ENCODE measurements around the gene DCDC1. TPM values are rescaled to one million over a fixed set of nuclear protein-coding genes. Genes with fewer than 3 reads are reported as not detected.

The DCDC1 gene
- total RNA-seq, result 0.07 and 0.26 TPM in 2 replicates

GRCh38 chr11:31369348-31370329 is at the start of gene DCDC1, which contains the start of gene DNAJC24:
DCDC1 (minus strand) TSS chr11:31369739; CDS start chr11:31328280, 41,459 bp downstream.
DNAJC24 (plus strand) TSS chr11:31369860; CDS start chr11:31370749, 889 bp downstream.

Other genes with a start within 250 kb of the DCDC1 start
- 21.3 and 23.0 TPM in 2 replicates for gene DNAJC24, start 121 bp upstream of the DCDC1 start, total RNA-seq
- 5.0 and 5.7 TPM in 2 replicates for gene IMMP1L, start 139.9 kb upstream of the DCDC1 start, total RNA-seq
- gene ELP4, start 140.0 kb upstream of the DCDC1 start, total RNA-seq, result 11.4 and 14.3 TPM in 2 replicates

Measured in smooth muscle cell of the pulmonary artery (primary cell).